HepG2 (cell line): Measurements from ENCODE around the gene CDRT15. TPM values are rescaled to one million over a fixed set of nuclear protein-coding genes. Genes with fewer than 3 reads are reported as not detected.

Experiments
- ATAC-seq: fragments of 200-7000 bp; cut with Tn5 transposase; 3 replicates; pipeline ENCODE4 v1.9.1; 2020; ENCODE audit warnings: mild to moderate bottlenecking, moderate library complexity
- BruUV-seq: library from RNA; stranded (reverse); fragments of 400-500 nt; replicated peaks from 2 replicates; lab custom pipeline; 2021; lab: Mats Ljungman, UMichigan
- CTCF ChIA-PET: fragments of 300-600 bp; formaldehyde crosslinking; extraction: SDS; loops from one replicate; lab custom pipeline; 2021; ENCODE audit warnings: low total read pairs, inconsistent platforms, low intra/inter-chr PET ratio; lab: Yijun Ruan, JAX
- POLR2A ChIA-PET: fragments of 350-600 bp; sonication (Branson Sonifier 250); formaldehyde crosslinking; loops from one replicate; lab custom pipeline; 2020; ENCODE audit warnings: antibody characterized with exemption, inconsistent platforms; lab: Yijun Ruan, JAX
- DNase-seq: peaks from one replicate; pipeline ENCODE4 v3.0.0-alpha.2; 2015; ENCODE audit warnings: low spot score
- FAIRE-seq: peaks from 3 replicates; lab custom pipeline; 2011; peaks lifted over from hg19 to GRCh38; lab: Jason Lieb, UNC
- H2AFZ ChIP-seq: one replicate; pipeline ENCODE4 v1.6.1; 2011; ENCODE audit warnings: low read length, inconsistent platforms
- H3K27ac ChIP-seq: fragments of 300-600 bp; 3 replicates; pipeline ENCODE4 v1.8.0; 2011; ENCODE audit warnings: mixed run types, mild to moderate bottlenecking, mixed read lengths, low read length, inconsistent platforms; ENCODE audit not compliant: insufficient read depth; ENCODE audit errors: extremely low read length
- H3K27me3 ChIP-seq, 2 experiments: fragments of 200-600 bp in 1 of 2; 2 replicates in 1 of 2; 3 replicates in 1 of 2; pipeline versions ENCODE4 v1.6.0 to v1.8.0; 2011; ENCODE audit warnings: low read length in 2 of 2, mild to moderate bottlenecking in 2 of 2, moderate library complexity in 2 of 2, inconsistent platforms in 1 of 2; ENCODE audit not compliant: insufficient read depth in 2 of 2, control insufficient read depth in 1 of 2
- H3K36me3 ChIP-seq, 2 experiments: fragments of 200-600 bp in 1 of 2; replicated peaks in 1 of 2; 2 replicates in 1 of 2; 3 replicates in 1 of 2; pipeline versions ENCODE4 v1.5.1 to v1.8.0; 2011; ENCODE audit warnings: low read length in 2 of 2, inconsistent platforms in 1 of 2; ENCODE audit not compliant: insufficient read depth in 2 of 2, control insufficient read depth in 1 of 2
- H3K4me1 ChIP-seq: 2 replicates; pipeline ENCODE4 v1.5.1; 2012; ENCODE audit warnings: low read length, inconsistent platforms; ENCODE audit not compliant: insufficient read depth
- H3K4me2 ChIP-seq: 2 replicates; pipeline ENCODE4 v1.6.0; 2011; ENCODE audit warnings: low read depth, low read length, inconsistent platforms
- H3K4me3 ChIP-seq, 3 experiments: fragments of 200-600 bp in 1 of 3; sonication (generic), shearing (Covaris generic) in 1 of 3; replicated peaks in 1 of 3; 2 replicates each; pipeline ENCODE4 v1.5.1; 2011 to 2016; ENCODE audit warnings: low read length in 3 of 3, inconsistent platforms in 2 of 3, low read depth in 2 of 3, mild to moderate bottlenecking in 2 of 3, control low read depth in 1 of 3, mixed read lengths in 1 of 3; ENCODE audit not compliant: insufficient read depth in 1 of 3
- H3K79me2 ChIP-seq: one replicate; pipeline ENCODE4 v1.6.1; 2011; ENCODE audit warnings: low read length, inconsistent platforms; ENCODE audit not compliant: insufficient read depth
- H3K9ac ChIP-seq: 2 replicates; pipeline ENCODE4 v1.6.0; 2011; ENCODE audit warnings: mild to moderate bottlenecking, low read depth, low read length, inconsistent platforms; ENCODE audit not compliant: insufficient read depth
- H3K9me3 ChIP-seq: 2 replicates; pipeline ENCODE4 v1.5.1; 2012; ENCODE audit warnings: mild to moderate bottlenecking, low read length
- H4K20me1 ChIP-seq: 2 replicates; pipeline ENCODE4 v1.6.0; 2011; ENCODE audit warnings: inconsistent platforms, mild to moderate bottlenecking, low read length, moderate library complexity; ENCODE audit not compliant: insufficient read depth
- HMGA1 ChIP-seq: sonication (generic); formaldehyde crosslinking; conservative IDR thresholded peaks from 2 replicates; pipeline ENCODE4 v1.4.0; 2020; ENCODE audit warnings: missing genetic modification reagents
- HNF4A ChIP-seq: sonication (generic); formaldehyde crosslinking; IDR thresholded peaks from 2 replicates; pipeline ENCODE4 v1.4.0; 2020; ENCODE audit warnings: missing genetic modification reagents
- KLF13 ChIP-seq: sonication (generic); formaldehyde crosslinking; IDR thresholded peaks from 2 replicates; pipeline ENCODE4 v1.4.0; 2020; ENCODE audit warnings: mild to moderate bottlenecking, missing genetic modification reagents
- MAFK ChIP-seq, 2 experiments: IDR thresholded peaks in 1 of 2; conservative IDR thresholded peaks in 1 of 2; 2 replicates each; pipeline ENCODE4 v1.6.1; 2011; ENCODE audit warnings: improper control_type of control experiment in 2 of 2, low read length in 2 of 2
- ZBTB3 ChIP-seq: sonication (generic); formaldehyde crosslinking; IDR thresholded peaks from 2 replicates; pipeline ENCODE4 v1.4.0; 2020; ENCODE audit warnings: low read depth, mild to moderate bottlenecking, moderate library complexity, missing genetic modification reagents, borderline replicate concordance
- ZNF788 ChIP-seq: sonication (generic); formaldehyde crosslinking; IDR thresholded peaks from 2 replicates; pipeline ENCODE4 v1.5.0; 2020; ENCODE audit warnings: mild to moderate bottlenecking, missing genetic modification reagents, borderline replicate concordance
- WGBS: methylation state at CpG from one replicate; pipeline ENCODE4 v1.1.6; 2017; ENCODE audit warnings: low lambda C conversion rate; 5-methylcytosine and 5-hydroxymethylcytosine counted together
- in situ Hi-C: cut with HindIII; loops from 2 replicates; pipeline ENCODE4 v1.10.0; 2017; ENCODE audit warnings: low pct_unique_long_range_greater_than_20kb; ENCODE audit not compliant: extremely low pct_ligation_motif_present
- intact Hi-C: fragments of 100-400 bp; cut with micrococcal nuclease; formaldehyde crosslinking; loops from one replicate; pipeline ENCODE4 v1.10.0; 2022; ENCODE audit not compliant: unreplicated experiment
- polyA plus RNA-seq, 8 experiments: library from polyadenylated mRNA; depleted of rRNA in 3 of 8; stranded (reverse) in 7 of 8; unstranded in 1 of 8; fragments of >200 nt; fragmentation: Illumina TruSeq in 4 of 8; extraction: Trizol in 4 of 8; gene quantifications; 2 replicates each; pipeline versions ENCODE4 v1.2.1 to v1.2.3, GENCODE V29; 2011 to 2016; ENCODE audit warnings: low read depth in 4 of 8, missing spikeins in 1 of 8, mixed read lengths in 1 of 8; ENCODE audit not compliant: insufficient read depth in 1 of 8
- total RNA-seq, 5 experiments: library from RNA; depleted of rRNA; stranded (reverse); fragments of >200 nt; fragmentation: Illumina TruSeq; extraction: Trizol; gene quantifications; 2 replicates each; pipeline ENCODE4 v1.2.3, GENCODE V29; 2016; ENCODE audit warnings: low read depth in 1 of 5
- TF ChIP-seq, protein P1 (sequence below): sonication (generic); formaldehyde crosslinking; IDR thresholded peaks from 2 replicates; pipeline ENCODE4 v1.5.0; 2020; ENCODE audit warnings: mild to moderate bottlenecking, missing genetic modification reagents

CDRT15 gene
- total and polyA plus RNA-seq, 2 of the 13 experiments (the other 11 are each of a cell fraction or from before 2014, with no cell fraction given): not detected

DNA sequence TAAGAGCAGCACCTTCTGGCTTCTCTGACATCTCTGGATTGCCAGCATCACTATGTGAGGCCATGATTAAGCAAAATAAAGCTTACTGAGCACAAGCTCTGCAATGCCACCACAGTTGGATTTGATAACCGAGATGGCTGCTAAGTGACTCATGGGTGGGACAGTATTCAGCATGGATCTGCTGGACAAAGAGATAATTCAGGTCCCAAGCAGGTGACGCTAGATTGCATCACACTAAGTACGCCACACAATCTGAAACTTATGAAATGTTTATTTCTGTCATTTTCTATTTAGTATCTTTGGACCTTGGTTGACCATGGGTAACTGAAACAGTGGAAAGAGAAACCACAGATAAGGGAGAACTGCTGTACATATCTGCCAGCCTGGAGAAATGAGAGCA, 27.4 kb downstream of the CDRT15 start (continued):
- no peak for TF ChIP-seq KLF13 (CRISPR knock-in tag)
- TF ChIP-seq MAFK (conservative IDR thresholded peaks at IDR 0.05 in 1 of 2, IDR thresholded peaks at IDR 0.05 in 1 of 2; ENCODE audit: low read length in 2 of 2): peak; percentile 21 to 45; a peak in 2 of 4 replicates
- TF ChIP-seq HNF4A (CRISPR knock-in tag): peak; percentile 29; the same call in 1 of the 2 replicates

GRCh38 chr17:14207791-14208190, 28.9 kb downstream of the CDRT15 start:
- intact Hi-C loops: loop anchor here (5.0 to 10.0 kb wide), 2 partner anchors 67 to 90 kb away; no protein-coding TSS in a partner anchor

More at GRCh38 chr17:14207791-14208190, 28.9 kb downstream of the CDRT15 start:
- Histone ChIP-seq H4K20me1 (no peaks in the 10 kb centered on the region), H3K9ac (no peak overlapping the region), H3K27me3 (no peaks in the 10 kb centered on the region), H3K4me3 (no peak overlapping the region), H3K27ac (no peak overlapping the region)
- TF ChIP-seq HMGA1 (CRISPR knock-in tag) (no peak), ZBTB3 (CRISPR knock-in tag) (no peak), ZNF788 (CRISPR knock-in tag) (no peak)
- TF ChIP-seq, protein P1, sequence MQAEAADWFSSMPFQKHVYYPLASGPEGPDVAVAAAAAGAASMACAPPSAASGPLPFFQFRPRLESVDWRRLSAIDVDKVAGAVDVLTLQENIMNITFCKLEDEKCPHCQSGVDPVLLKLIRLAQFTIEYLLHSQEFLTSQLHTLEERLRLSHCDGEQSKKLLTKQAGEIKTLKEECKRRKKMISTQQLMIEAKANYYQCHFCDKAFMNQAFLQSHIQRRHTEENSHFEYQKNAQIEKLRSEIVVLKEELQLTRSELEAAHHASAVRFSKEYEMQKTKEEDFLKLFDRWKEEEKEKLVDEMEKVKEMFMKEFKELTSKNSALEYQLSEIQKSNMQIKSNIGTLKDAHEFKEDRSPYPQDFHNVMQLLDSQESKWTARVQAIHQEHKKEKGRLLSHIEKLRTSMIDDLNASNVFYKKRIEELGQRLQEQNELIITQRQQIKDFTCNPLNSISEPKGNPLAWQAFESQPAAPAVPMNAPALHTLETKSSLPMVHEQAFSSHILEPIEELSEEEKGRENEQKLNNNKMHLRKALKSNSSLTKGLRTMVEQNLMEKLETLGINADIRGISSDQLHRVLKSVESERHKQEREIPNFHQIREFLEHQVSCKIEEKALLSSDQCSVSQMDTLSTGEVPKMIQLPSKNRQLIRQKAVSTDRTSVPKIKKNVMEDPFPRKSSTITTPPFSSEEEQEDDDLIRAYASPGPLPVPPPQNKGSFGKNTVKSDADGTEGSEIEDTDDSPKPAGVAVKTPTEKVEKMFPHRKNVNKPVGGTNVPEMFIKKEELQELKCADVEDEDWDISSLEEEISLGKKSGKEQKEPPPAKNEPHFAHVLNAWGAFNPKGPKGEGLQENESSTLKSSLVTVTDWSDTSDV (CRISPR knock-in tag): no peak
- TF ChIP-seq, all 625 proteins: peak for 0
- Histone ChIP-seq H3K79me2 (no peaks in the 10 kb centered on the region), H2AFZ (no peak overlapping the region), H3K4me2 (no peak overlapping the region), H3K9me3 (peaks cover 3% of the 10 kb centered on the region; the same call in 1 of the 2 replicates), H3K4me1 (peaks cover 26% of the 10 kb centered on the region), H3K36me3 (peaks cover 5 to 11% of the 10 kb centered on the region in 2 experiments; a peak in 4 of 5 replicates)
- POLR2A ChIA-PET: interaction anchor here (1.4 kb wide), 1 partner anchor 8 kb away, joined by 6 read pairs; no protein-coding TSS in a partner anchor
- CTCF ChIA-PET: no interaction called here
- 97% methylated on average over 5 of the region's 5 CpGs for WGBS
- DNase-seq: no peak
- in situ Hi-C loops: no loop called here
- ATAC-seq: no peak
- no TSS peak for BruUV-seq
- no peak for FAIRE-seq
